Measurements from ENCODE around the gene SNAI3. TPM values are rescaled to one million over a fixed set of nuclear protein-coding genes. Genes with fewer than 3 reads are reported as not detected.

Gene SNAI3
- total and polyA plus RNA-seq, 2 donors (not counting 1 experiment from before 2014, with no cell fraction given): 6.5 to 8.8 TPM

- H2AFZ ChIP-seq (ENCODE audit: insufficient read depth, low read depth, low read length, poor library complexity, severe bottlenecking): no peak overlapping the region
- no peak overlapping the region for H3K4me2 ChIP-seq (replicated peaks; ENCODE audit: low read depth, low read length, poor library complexity, severe bottlenecking)
- no peak overlapping the region for H3K9ac ChIP-seq (ENCODE audit: low read length)
- POLR2A ChIA-PET: interaction anchor here (0.7 kb wide), 1 partner anchor 1341 kb away, joined by 4 read pairs; no protein-coding TSS in a partner anchor
- intact Hi-C loops (cut with micrococcal nuclease): no loop called here
- peaks cover 0 to 8% of the 10 kb centered on the region in 2 experiments for H3K36me3 ChIP-seq (replicated peaks in 1 of 2; ENCODE audit: control extremely low read depth in 1 of 2, control insufficient read depth in 1 of 2, extremely low read depth in 1 of 2, insufficient read depth in 2 of 2, low read length in 1 of 2)
- H3K4me3 ChIP-seq (ENCODE audit: control extremely low read depth in 1 of 5, extremely low read depth in 1 of 5, insufficient read depth in 1 of 5, low read depth in 2 of 5, low read length in 4 of 5): no peak overlapping the region
- H4K20me1 ChIP-seq (ENCODE audit: control insufficient read depth, insufficient read depth, low read length, poor library complexity, severe bottlenecking): peaks cover 11% of the 10 kb centered on the region
- Mint-ChIP-seq H3K4me3 (no peak overlapping the region), H3K27me3 (no peaks in the 10 kb centered on the region), H3K9me3 (ENCODE audit: insufficient read depth) (no peaks in the 10 kb centered on the region), H3K4me1 (no peaks in the 10 kb centered on the region), H3K27ac (no peak overlapping the region)
- DNase-seq (no peak), ATAC-seq (ENCODE audit: low read depth) (no peak)
- CTCF ChIA-PET: interaction anchor here (1.5 kb wide), 1 partner anchor 19 kb away, joined by 3 read pairs; no protein-coding TSS in a partner anchor
- no peak overlapping the region for H3K27ac ChIP-seq (ENCODE audit: low read length in 2 of 2)
- no peaks in the 10 kb centered on the region for H3K9me3 ChIP-seq (ENCODE audit: control extremely low read depth in 1 of 3, control insufficient read depth in 2 of 3, insufficient read depth in 1 of 3, low read length in 2 of 3)
- no peak for TF ChIP-seq CTCF (IDR thresholded peaks at IDR 0.05)
- no peak for TF ChIP-seq EZH2 (IDR thresholded peaks at IDR 0.05; ENCODE audit: borderline replicate concordance, insufficient read depth, low read depth, low read length, poor library complexity, severe bottlenecking)
- WGBS (ENCODE audit: insufficient coverage): 94% methylated on average over 23 of the region's 23 CpGs
- H3K4me1 ChIP-seq (ENCODE audit: control insufficient read depth in 2 of 2, insufficient read depth in 2 of 2, low read length in 2 of 2): no peaks in the 10 kb centered on the region
- peaks cover 14% of the 10 kb centered on the region for H3K79me2 ChIP-seq (ENCODE audit: control insufficient read depth, insufficient read depth, low read length)
- no peaks in the 10 kb centered on the region for H3K27me3 ChIP-seq (replicated peaks in 1 of 4; ENCODE audit: control extremely low read depth in 1 of 4, control insufficient read depth in 3 of 4, insufficient read depth in 4 of 4, low read length in 3 of 4)
Measured at GRCh38 chr16:88671806-88672205, 14.5 kb downstream of the SNAI3 start.

- CTCF ChIA-PET: no interaction called here
Measured at GRCh38 chr16:88669980-88670379, 16.3 kb downstream of the SNAI3 start.

More at GRCh38 chr16:88669980-88670379, 16.3 kb downstream of the SNAI3 start:
- Histone ChIP-seq H3K27ac (ENCODE audit: low read length in 2 of 2) (no peak overlapping the region), H3K36me3 (replicated peaks in 1 of 2; ENCODE audit: control extremely low read depth in 1 of 2, control insufficient read depth in 1 of 2, extremely low read depth in 1 of 2, insufficient read depth in 2 of 2, low read length in 1 of 2) (no peaks in the 10 kb centered on the region), H3K4me1 (ENCODE audit: control insufficient read depth in 2 of 2, insufficient read depth in 2 of 2, low read length in 2 of 2) (no peaks in the 10 kb centered on the region), H3K4me3 (ENCODE audit: control extremely low read depth in 1 of 5, extremely low read depth in 1 of 5, insufficient read depth in 1 of 5, low read depth in 2 of 5, low read length in 4 of 5) (no peak overlapping the region), H3K27me3 (replicated peaks in 1 of 4; ENCODE audit: control extremely low read depth in 1 of 4, control insufficient read depth in 3 of 4, insufficient read depth in 4 of 4, low read length in 3 of 4) (no peaks in the 10 kb centered on the region), H3K9ac (ENCODE audit: low read length) (no peak overlapping the region), H3K79me2 (ENCODE audit: control insufficient read depth, insufficient read depth, low read length) (peaks cover 6% of the 10 kb centered on the region), H4K20me1 (ENCODE audit: control insufficient read depth, insufficient read depth, low read length, poor library complexity, severe bottlenecking) (no peaks in the 10 kb centered on the region), H3K9me3 (ENCODE audit: control extremely low read depth in 1 of 3, control insufficient read depth in 2 of 3, insufficient read depth in 1 of 3, low read length in 2 of 3) (no peaks in the 10 kb centered on the region), H2AFZ (ENCODE audit: insufficient read depth, low read depth, low read length, poor library complexity, severe bottlenecking) (no peak overlapping the region), H3K4me2 (replicated peaks; ENCODE audit: low read depth, low read length, poor library complexity, severe bottlenecking) (no peak overlapping the region)
- TF ChIP-seq EZH2 (IDR thresholded peaks at IDR 0.05; ENCODE audit: borderline replicate concordance, insufficient read depth, low read depth, low read length, poor library complexity, severe bottlenecking): no peak
- no peak for TF ChIP-seq CTCF (IDR thresholded peaks at IDR 0.05)
- intact Hi-C loops (cut with micrococcal nuclease): no loop called here
- Mint-ChIP-seq H3K27me3 (no peaks in the 10 kb centered on the region), H3K4me3 (no peak overlapping the region), H3K27ac (no peak overlapping the region), H3K9me3 (ENCODE audit: insufficient read depth) (no peaks in the 10 kb centered on the region), H3K4me1 (peaks cover 5% of the 10 kb centered on the region)
- DNase-seq: no peak
- WGBS (ENCODE audit: insufficient coverage): no CpG with 5 or more reads among the region's 10 CpGs
- POLR2A ChIA-PET: no interaction called here
- no peak for ATAC-seq (ENCODE audit: low read depth)

All from B cell (primary cell).